Kidney (tissue), 14 donors: Measurements from ENCODE around the gene NTRK2. TPM values are rescaled to one million over a fixed set of nuclear protein-coding genes. Genes with fewer than 3 reads are reported as not detected.

Source experiments
- DNase-seq, 5 donors: peaks; one replicate each; pipeline ENCODE4 v3.0.0-alpha.2; 2013 to 2020
- FAIRE-seq: peaks from 2 replicates; lab custom pipeline; 2012; peaks lifted over from hg19 to GRCh38; lab: Jason Lieb, UNC
- H3K27ac ChIP-seq, 2 donors: one replicate each; pipeline ENCODE4 v1.7.0; 2013; ENCODE audit warnings: low read depth in 2 of 2, low read length in 2 of 2, inconsistent platforms in 1 of 2
- H3K27me3 ChIP-seq: one replicate; pipeline ENCODE4 v1.7.1; 2013; ENCODE audit warnings: low read length, inconsistent platforms; ENCODE audit not compliant: control insufficient read depth, insufficient read depth
- H3K36me3 ChIP-seq, 3 donors: one replicate each; pipeline versions ENCODE4 v1.7.0 to v1.7.1; 2013; ENCODE audit warnings: low read length in 3 of 3, control low read depth in 1 of 3, inconsistent platforms in 1 of 3; ENCODE audit not compliant: insufficient read depth in 3 of 3, control insufficient read depth in 2 of 3
- H3K4me1 ChIP-seq, 3 donors: one replicate each; pipeline versions ENCODE4 v1.7.0 to v1.7.1; 2013; ENCODE audit warnings: low read length in 3 of 3, inconsistent platforms in 1 of 3, low read depth in 1 of 3; ENCODE audit not compliant: control insufficient read depth in 2 of 3, insufficient read depth in 2 of 3
- H3K4me3 ChIP-seq, 3 donors: one replicate each; pipeline versions ENCODE4 v1.7.0 to v1.8.1; 2013; ENCODE audit warnings: low read length in 3 of 3, control low read depth in 1 of 3, inconsistent platforms in 1 of 3
- H3K9ac ChIP-seq, 3 donors: one replicate each; pipeline versions ENCODE4 v1.7.0 to v1.7.1; 2013; ENCODE audit warnings: low read length in 3 of 3, control low read depth in 1 of 3, inconsistent platforms in 1 of 3
- H3K9me3 ChIP-seq, 3 donors: one replicate each; pipeline versions ENCODE4 v1.7.0 to v1.7.1; 2013; ENCODE audit warnings: low read length in 3 of 3, control low read depth in 1 of 3, inconsistent platforms in 1 of 3; ENCODE audit not compliant: control insufficient read depth in 2 of 3, insufficient read depth in 1 of 3
- CTCF ChIP-seq: IDR thresholded peaks from 3 replicates; pipeline ENCODE4 v1.5.1; 2012; ENCODE audit warnings: mild to moderate bottlenecking, moderate library complexity, borderline replicate concordance; ENCODE audit not compliant: insufficient read depth; ENCODE audit errors: extremely low read depth
- intact Hi-C: fragments of 100-400 bp; cut with DNase I; formaldehyde crosslinking; loops from one replicate; pipeline ENCODE4 v1.11.1; 2022
- polyA plus RNA-seq: library from polyadenylated mRNA; stranded (reverse); fragments of 350-450 nt; fragmentation: Illumina TruSeq; extraction: RNeasy Lipid Tissue Mini Kit (QIAGEN cat#74804); gene quantifications from one replicate; pipeline ENCODE4 v1.2.3, GENCODE V29; 2014; ENCODE audit warnings: low read depth, low replicate concordance; ENCODE audit not compliant: insufficient read depth
- total RNA-seq: library from RNA; stranded (reverse); fragmentation: NEBNext Ultra II Directional; extraction: Animal tissue kit (Norgen Biotek cat#: 25700); gene quantifications from one replicate; pipeline ENCODE4 v1.2.1, GENCODE V29; 2021
- donor health status: control.
- donor health status: control.
- donor health status: control.
- donor health status: control.
- donor health status: control.
- donor health status: DM: yes; HTN: yes; CAD: no.
- donor health status: Normal renal cell carcinoma (clear cell type).

Gene NTRK2
- total and polyA plus RNA-seq, 2 donors from 2014 or later = 20.0 to 41.2 TPM

GRCh38 chr9:84856181-84856632 lies 186.7 kb downstream of the NTRK2 start:
- intact Hi-C loops = no loop called here
- TF ChIP-seq CTCF = no peak
- Histone ChIP-seq H3K4me3 (no peak overlapping the region), H3K9ac (no peak overlapping the region), H3K4me1 (peaks cover 0 to 2% (median 0%) of the 10 kb centered on the region in 3 donors), H3K36me3 (no peaks in the 10 kb centered on the region), H3K9me3 (no peaks in the 10 kb centered on the region), H3K27me3 (no peaks in the 10 kb centered on the region), H3K27ac (no peak overlapping the region)
- DNase-seq = no peak
- no peak for FAIRE-seq

GRCh38 chr9:84857211-84857610 lies 187.7 kb downstream of the NTRK2 start:
- DNase-seq (no peak), FAIRE-seq (no peak)
- H3K36me3 ChIP-seq = no peaks in the 10 kb centered on the region
- intact Hi-C loops = no loop called here
- TF ChIP-seq CTCF = no peak
- H3K4me1 ChIP-seq = peaks cover 0 to 5% (median 0%) of the 10 kb centered on the region in 3 donors
- H3K4me3 ChIP-seq = no peak overlapping the region
- no peaks in the 10 kb centered on the region for H3K27me3 ChIP-seq
- no peaks in the 10 kb centered on the region for H3K9me3 ChIP-seq
- no peak overlapping the region for H3K9ac ChIP-seq
- H3K27ac ChIP-seq = no peak overlapping the region

- Histone ChIP-seq H3K4me1 (peaks cover 0 to 5% (median 0%) of the 10 kb centered on the region in 3 donors), H3K9me3 (no peaks in the 10 kb centered on the region), H3K4me3 (no peak overlapping the region), H3K36me3 (no peaks in the 10 kb centered on the region), H3K27me3 (no peaks in the 10 kb centered on the region), H3K9ac (no peak overlapping the region), H3K27ac (no peak overlapping the region)
- FAIRE-seq (no peak), DNase-seq (no peak)
- intact Hi-C loops = no loop called here
- no peak for TF ChIP-seq CTCF
These were observed 188.8 kb downstream of the NTRK2 start for GRCh38 chr9:84858364-84858763.
